GM19372 (cell line): ENCODE results near the gene RBM15.

Source experiments
- ATAC-seq: cut with Tn5 transposase; IDR thresholded peaks from one replicate; pipeline ENCODE4 v1.9.1; 2021; ENCODE audit warnings: mild to moderate bottlenecking, low read depth, moderate library complexity; ENCODE audit not compliant: unreplicated experiment

Gene RBM15

DNA sequence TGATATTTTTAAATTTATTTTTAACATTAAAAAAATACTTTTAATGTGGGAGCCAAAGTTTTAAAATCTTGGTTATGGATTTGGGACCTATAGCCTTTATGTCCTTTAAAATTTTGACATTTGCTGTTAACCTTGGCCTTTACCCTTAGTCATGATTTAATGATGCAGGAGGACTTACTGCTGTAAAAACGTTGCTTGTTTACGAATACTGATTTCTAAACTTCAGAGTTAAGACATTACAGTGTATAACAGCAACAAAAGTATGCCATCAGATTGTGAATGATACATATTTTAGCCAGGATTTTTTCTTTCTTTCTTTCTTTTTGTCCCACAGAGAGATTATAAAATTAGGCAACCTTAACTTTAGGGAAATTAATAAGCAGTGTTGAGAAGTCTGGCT lies 8.9 kb downstream of the RBM15 start:
- ATAC-seq, result no peak

DNA sequence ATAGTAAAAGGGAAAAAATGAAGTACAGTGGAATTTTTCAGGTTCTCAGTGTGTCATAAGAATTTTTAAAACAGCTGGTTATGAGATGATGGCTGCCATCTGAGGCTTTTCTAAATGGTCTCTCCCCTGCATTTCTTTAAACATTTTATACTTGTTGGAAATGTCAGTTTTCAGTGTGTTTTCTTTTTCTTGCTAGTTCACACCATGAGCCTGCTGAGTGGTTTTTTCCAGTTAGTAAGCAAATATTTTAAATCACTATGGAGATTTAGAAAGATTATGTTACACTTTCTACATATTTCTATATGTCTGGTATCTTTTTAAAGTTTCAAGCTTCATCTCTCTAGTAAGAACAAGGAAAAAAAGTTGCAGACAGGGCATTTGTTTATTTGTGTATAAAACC lies 9.6 kb downstream of the RBM15 start:
- ATAC-seq, result no peak

DNA sequence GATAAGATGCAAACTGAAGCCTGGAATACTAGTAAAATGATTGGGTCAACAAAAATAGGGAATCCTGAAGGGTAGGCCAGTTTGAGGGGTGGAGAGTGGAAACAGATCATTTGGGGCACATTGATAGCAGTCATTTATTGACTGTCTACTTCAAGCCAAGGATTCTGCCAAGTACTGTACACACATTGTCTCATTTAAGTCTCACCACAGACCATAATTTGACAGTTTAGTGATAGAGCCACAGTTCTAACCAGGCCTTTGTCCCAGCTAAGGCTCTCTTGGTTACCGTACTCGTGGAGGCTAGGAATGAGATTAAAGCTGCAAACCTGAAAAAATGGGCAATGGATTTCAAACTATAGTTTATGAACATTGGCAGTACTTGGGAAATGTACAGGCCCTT lies 11.2 kb downstream of the RBM15 start:
- ATAC-seq, result no peak

- ATAC-seq, result no peak
These were observed 16.1 kb downstream of the RBM15 start for GRCh38 chr1:110355321-110355720.

DNA sequence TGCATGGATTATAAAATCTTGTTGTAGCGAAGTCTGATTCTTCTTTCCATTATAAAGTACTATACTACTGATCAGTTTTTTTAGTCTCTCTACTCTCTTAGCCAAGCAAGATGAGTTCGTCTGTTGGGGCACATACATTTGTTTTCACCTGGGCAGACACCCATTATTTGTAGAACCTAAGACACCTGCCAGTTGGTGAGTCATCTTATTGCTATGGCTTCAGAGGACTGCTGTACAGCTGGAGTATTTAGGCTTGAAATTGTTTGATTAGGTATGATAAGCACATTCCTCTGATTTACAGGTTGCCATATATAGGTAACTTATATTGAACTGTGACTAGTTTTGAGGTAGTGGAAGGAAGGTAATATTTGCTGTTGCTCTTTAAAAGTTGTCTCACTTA lies 17.2 kb downstream of the RBM15 start:
- no peak for ATAC-seq

DNA sequence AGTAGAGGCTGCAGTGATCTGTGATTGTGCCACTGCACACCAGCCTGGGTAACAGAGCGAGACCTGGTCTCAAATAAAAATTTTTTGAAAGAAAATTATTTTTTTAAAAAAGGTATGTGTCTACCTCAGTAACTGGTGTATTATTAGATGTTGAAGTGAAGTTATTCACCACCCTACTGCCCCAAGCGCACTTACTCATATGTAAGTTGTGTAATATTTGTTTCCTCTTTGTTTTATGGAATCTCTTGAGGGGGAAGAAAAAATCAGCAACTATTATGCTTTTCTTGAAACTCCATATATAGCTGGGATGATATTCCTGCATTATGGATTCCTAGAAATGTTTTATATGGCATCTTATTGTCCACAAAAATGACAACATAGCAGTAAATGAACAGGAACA lies 21.3 kb downstream of the RBM15 start:
- no peak for ATAC-seq

- no peak for ATAC-seq
These were observed 22.7 kb downstream of the RBM15 start for GRCh38 chr1:110361856-110362255.

- no peak for ATAC-seq
These were observed 25.0 kb downstream of the RBM15 start for GRCh38 chr1:110364221-110364620.

GRCh38 chr1:110370827-110371226 lies 31.6 kb downstream of the RBM15 start:
- no peak for ATAC-seq

GRCh38 chr1:110375490-110375889 lies 36.3 kb downstream of the RBM15 start:
- no peak for ATAC-seq

DNA sequence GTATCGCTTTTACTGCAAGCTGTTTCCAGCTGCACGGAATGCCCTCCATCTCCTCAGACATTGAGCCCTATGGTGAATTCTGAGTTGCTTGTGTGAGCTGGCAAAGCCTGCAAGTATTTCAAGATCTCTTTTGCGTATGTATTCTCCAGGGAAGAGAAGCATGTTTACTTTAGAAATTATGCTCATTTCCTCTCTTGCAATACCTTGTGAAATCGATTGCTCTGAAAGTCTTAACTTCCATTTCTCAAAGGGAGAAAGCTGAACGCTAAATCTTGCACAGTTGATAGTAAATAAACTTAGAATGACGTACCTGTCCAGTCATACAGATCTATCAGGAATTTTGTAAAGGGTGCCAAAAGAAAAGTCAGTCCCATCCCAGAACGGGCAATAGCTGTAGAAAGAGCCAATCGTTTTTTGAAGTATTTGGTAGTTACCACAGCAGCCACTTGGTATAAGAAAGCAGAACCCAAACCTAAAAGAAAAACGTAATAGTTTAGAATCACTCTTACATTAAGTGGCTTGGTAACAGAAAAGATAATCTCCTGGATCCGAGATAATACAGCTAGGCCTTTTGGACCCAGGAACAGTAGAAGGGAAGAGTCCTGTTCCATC lies 41.6 kb downstream of the RBM15 start:
- ATAC-seq, result no peak

DNA sequence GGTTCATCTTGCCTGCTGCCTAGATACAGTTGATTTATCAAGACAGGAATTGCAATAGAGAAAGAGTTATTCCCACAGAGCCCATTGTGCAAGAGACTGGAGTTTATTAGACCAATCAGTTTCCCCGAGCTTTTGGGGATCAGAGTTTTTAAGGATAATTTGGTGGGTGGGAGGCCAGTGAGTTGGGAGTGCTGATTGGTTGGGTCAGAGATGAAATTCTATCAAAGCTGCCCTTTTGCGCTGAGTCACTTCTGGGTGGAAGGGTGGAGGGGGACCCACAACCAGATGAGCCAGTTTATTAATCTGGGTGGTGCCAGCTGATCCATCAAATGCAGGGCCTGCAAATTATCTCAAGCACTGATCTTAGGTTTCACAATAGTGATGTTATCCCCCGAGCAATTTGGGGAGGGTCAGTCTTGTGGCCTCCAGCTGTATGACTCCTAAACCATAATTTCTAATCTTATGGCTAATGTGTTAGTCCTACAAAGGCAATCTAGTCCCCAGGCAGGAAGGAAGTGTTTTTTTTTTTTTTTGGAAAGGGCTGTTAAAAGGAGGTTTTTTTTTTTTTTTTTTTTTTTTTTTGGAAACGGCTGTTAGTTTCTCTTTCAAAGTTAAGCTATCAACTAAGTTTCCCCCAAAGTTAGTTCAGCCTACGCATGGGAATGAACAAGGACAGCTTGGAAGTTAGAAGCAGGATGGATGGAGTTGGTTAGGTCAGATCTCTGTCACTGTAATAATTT lies 44.2 kb downstream of the RBM15 start:
- no peak for ATAC-seq

- ATAC-seq, result no peak
These were observed 45.6 kb downstream of the RBM15 start for GRCh38 chr1:110384581-110385321.

- ATAC-seq, result no peak
These were observed 46.2 kb downstream of the RBM15 start for GRCh38 chr1:110385369-110385768.

GRCh38 chr1:110387048-110387754 lies 48.0 kb downstream of the RBM15 start:
- no peak for ATAC-seq

DNA sequence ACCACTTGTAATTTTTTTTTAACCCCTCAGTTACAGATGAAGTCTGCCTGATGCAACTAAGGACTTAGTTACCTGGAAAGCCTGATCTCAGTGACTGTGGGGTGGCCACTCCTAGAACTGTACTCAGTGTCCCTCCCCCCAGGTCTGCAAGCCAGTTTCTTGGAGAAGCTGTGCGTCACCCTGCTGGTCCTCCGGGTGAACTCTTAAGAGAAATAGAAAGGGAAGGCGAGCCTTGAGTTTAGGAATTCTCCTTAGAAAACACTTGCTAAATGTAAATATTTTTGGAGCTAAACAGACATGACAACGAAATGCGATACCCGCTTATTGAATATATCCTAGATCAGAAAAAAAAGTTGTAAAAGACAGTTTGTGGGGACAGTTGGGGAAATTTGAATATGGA lies 50.9 kb downstream of the RBM15 start:
- no peak for ATAC-seq

GRCh38 chr1:110390692-110391245 lies 51.6 kb downstream of the RBM15 start, which contains the start of gene SLC16A4:
SLC16A4 (minus strand) TSS chr1:110391026; CDS start chr1:110389323, 1,703 bp downstream.
- no peak for ATAC-seq

- ATAC-seq, result no peak
These were observed 54.1 kb downstream of the RBM15 start for GRCh38 chr1:110393286-110393685.

- no peak for ATAC-seq
These were observed 54.7 kb downstream of the RBM15 start for GRCh38 chr1:110393691-110394492.

DNA sequence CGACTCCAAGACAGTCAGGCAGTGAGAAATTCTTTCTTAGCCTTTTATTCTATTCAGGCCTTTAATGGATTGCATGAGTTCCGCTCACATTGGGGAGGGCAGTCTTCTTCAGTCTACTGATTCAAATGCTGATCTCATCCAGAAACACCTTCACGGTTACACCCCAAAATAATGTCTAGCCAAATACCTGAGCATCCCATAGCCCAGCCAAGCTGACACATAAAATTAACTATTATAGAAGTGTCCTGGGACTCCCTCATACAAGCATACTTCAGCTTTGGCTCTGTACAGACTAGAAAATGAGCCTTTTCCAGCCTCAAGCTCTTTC lies 55.3 kb downstream of the RBM15 start:
- no peak for ATAC-seq
